ENCODE data around the gene TMEM267. TPM values are rescaled to one million over a fixed set of nuclear protein-coding genes. Genes with fewer than 3 reads are reported as not detected.
"Not testable (repeated sequence)": the region's sequence is repeated elsewhere in the genome, so short reads cannot be mapped to it uniquely, and the experiment has no call there.

The TMEM267 gene
- total RNA-seq, 4 donors from 2014 or later: 0.60 to 11.5 (median 7.3) TPM

GRCh38 chr5:43467100-43467499, 16.6 kb downstream of the TMEM267 start:
- H3K9me3 ChIP-seq: peaks cover 4 to 6% of the 10 kb centered on the region in 2 donors
- no peak for DNase-seq
- H3K4me3 ChIP-seq: no peak overlapping the region
- H3K27me3 ChIP-seq: no peaks in the 10 kb centered on the region
- intact Hi-C loops (cut with DNase I; ENCODE audit: low total_unique reads): no loop called here
- H3K36me3 ChIP-seq: peaks cover 0 to 8% (median 3%) of the 10 kb centered on the region in 4 donors
- TF ChIP-seq EP300 (IDR thresholded peaks at IDR 0.05; ENCODE audit: low read depth): no peak
- TF ChIP-seq CTCF (IDR thresholded peaks at IDR 0.05): no peak
- no peak for TF ChIP-seq POLR2A (IDR thresholded peaks at IDR 0.05)
- TF ChIP-seq POLR2AphosphoS5 (IDR thresholded peaks at IDR 0.05): no peak
- in situ Hi-C loops (cut with MboI; ENCODE audit: low pct_ligation_motif_present in 1 of 4, low pct_unique_long_range_greater_than_20kb in 1 of 4, low sequenced_read_pairs in 3 of 4): no loop called here
- no peaks in the 10 kb centered on the region for H3K4me1 ChIP-seq
- no peak overlapping the region for H3K27ac ChIP-seq

GRCh38 chr5:43465455-43465854, 18.2 kb downstream of the TMEM267 start:
- intact Hi-C loops (cut with DNase I; ENCODE audit: low total_unique reads); in situ Hi-C loops (cut with MboI; ENCODE audit: low pct_ligation_motif_present in 1 of 4, low pct_unique_long_range_greater_than_20kb in 1 of 4, low sequenced_read_pairs in 3 of 4); H3K27ac ChIP-seq; H3K9me3 ChIP-seq; H3K4me3 ChIP-seq; H3K4me1 ChIP-seq; DNase-seq; H3K27me3 ChIP-seq; H3K36me3 ChIP-seq: not testable (repeated sequence)
- 96 to 100% methylated on average over 2 to 3 of the region's 3 CpGs for WGBS, 2 donors (ENCODE audit: low coverage in 1 of 2)

GRCh38 chr5:43461066-43461465, 22.6 kb downstream of the TMEM267 start:
- no peak for DNase-seq
- 100% methylated on average over 1 of the region's 1 CpG; no CpG with 5 or more reads in 1 of the 2 donors for WGBS, 2 donors (ENCODE audit: low coverage in 1 of 2)
- Histone ChIP-seq H3K36me3 (peaks cover 0 to 1% (median 0%) of the 10 kb centered on the region in 4 donors), H3K4me3 (no peak overlapping the region), H3K27ac (no peak overlapping the region), H3K9me3 (peaks cover 0 to 9% of the 10 kb centered on the region in 2 donors), H3K27me3 (no peaks in the 10 kb centered on the region), H3K4me1 (no peaks in the 10 kb centered on the region)
- TF ChIP-seq CTCF (IDR thresholded peaks at IDR 0.05) (no peak), EP300 (IDR thresholded peaks at IDR 0.05; ENCODE audit: low read depth) (no peak), POLR2A (IDR thresholded peaks at IDR 0.05) (no peak)
- in situ Hi-C loops (cut with MboI; ENCODE audit: low pct_ligation_motif_present in 1 of 4, low pct_unique_long_range_greater_than_20kb in 1 of 4, low sequenced_read_pairs in 3 of 4): no loop called here
- intact Hi-C loops (cut with DNase I; ENCODE audit: low total_unique reads): no loop called here

GRCh38 chr5:43456556-43456955, 27.1 kb downstream of the TMEM267 start:
- in situ Hi-C loops (cut with MboI; ENCODE audit: low pct_ligation_motif_present in 1 of 4, low pct_unique_long_range_greater_than_20kb in 1 of 4, low sequenced_read_pairs in 3 of 4): no loop called here
- Histone ChIP-seq H3K27ac (no peak overlapping the region), H3K4me1 (no peaks in the 10 kb centered on the region), H3K4me3 (no peak overlapping the region), H3K27me3 (no peaks in the 10 kb centered on the region), H3K9me3 (peaks cover 0 to 7% of the 10 kb centered on the region in 2 donors), H3K36me3 (no peaks in the 10 kb centered on the region)
- TF ChIP-seq EP300 (IDR thresholded peaks at IDR 0.05; ENCODE audit: low read depth): no peak
- no peak for TF ChIP-seq POLR2A (IDR thresholded peaks at IDR 0.05)
- no peak for TF ChIP-seq CTCF (IDR thresholded peaks at IDR 0.05)
- no peak for TF ChIP-seq POLR2AphosphoS5 (IDR thresholded peaks at IDR 0.05)
- DNase-seq: no peak
- 93 to 96% methylated on average over 3 of the region's 3 CpGs for WGBS, 2 donors (ENCODE audit: low coverage in 1 of 2)
- intact Hi-C loops (cut with DNase I; ENCODE audit: low total_unique reads): no loop called here

GRCh38 chr5:43441575-43441974, 42.1 kb downstream of the TMEM267 start:
- H3K36me3 ChIP-seq: peaks cover 0 to 10% (median 0%) of the 10 kb centered on the region in 4 donors
- in situ Hi-C loops (cut with MboI; ENCODE audit: low pct_ligation_motif_present in 1 of 4, low pct_unique_long_range_greater_than_20kb in 1 of 4, low sequenced_read_pairs in 3 of 4); intact Hi-C loops (cut with DNase I; ENCODE audit: low total_unique reads); H3K27me3 ChIP-seq; H3K4me1 ChIP-seq; H3K27ac ChIP-seq; H3K4me3 ChIP-seq; DNase-seq; H3K9me3 ChIP-seq: not testable (repeated sequence)

Measured in transverse colon (tissue), 4 donors.